SK-N-SH (cell line): ENCODE data around the gene KIAA0513. TPM values are rescaled to one million over a fixed set of nuclear protein-coding genes. Genes with fewer than 3 reads are reported as not detected.

Source experiments
- CTCF ChIA-PET: fragments of 300-600, 350-600 bp; formaldehyde crosslinking; extraction: SDS; loops from one replicate; lab custom pipeline; 2021; lab: Yijun Ruan, JAX
- POLR2A ChIA-PET: fragments of 350-600 bp; sonication (Branson Sonifier 250); formaldehyde crosslinking; extraction: SDS; loops from one replicate; lab custom pipeline; 2020; ENCODE audit warnings: antibody characterized with exemption, inconsistent platforms; lab: Yijun Ruan, JAX
- DNase-seq: peaks from one replicate; pipeline ENCODE4 v3.0.0; 2012
- H2AFZ ChIP-seq: fragments of 200-600 bp; sonication (generic); 2 replicates; pipeline ENCODE4 v1.8.1; 2016; ENCODE audit warnings: antibody characterized with exemption, mild to moderate bottlenecking, low read depth
- H3F3A ChIP-seq: fragments of 200-600 bp; sonication (generic); replicated peaks from 2 replicates; pipeline ENCODE3; 2016; ENCODE audit warnings: antibody characterized with exemption, mild to moderate bottlenecking; ENCODE audit not compliant: insufficient read depth
- H3K27ac ChIP-seq, 2 experiments: fragments of 200-500 bp in 1 of 2; fragments of 200-600 bp in 1 of 2; sonication (Bioruptor generic) in 1 of 2; sonication (generic), shearing (Covaris generic) in 1 of 2; 2 replicates each; pipeline versions ENCODE4 v1.5.1 to v1.6.1; 2014 to 2016; ENCODE audit warnings: low read depth in 2 of 2, inconsistent platforms in 1 of 2, low read length in 1 of 2, mild to moderate bottlenecking in 1 of 2, mixed read lengths in 1 of 2
- H3K27me3 ChIP-seq: fragments of 200-600 bp; sonication (generic), shearing (Covaris generic); 2 replicates; pipeline ENCODE4 v1.6.1; 2016; ENCODE audit warnings: mixed run types; ENCODE audit not compliant: insufficient read depth
- H3K36me3 ChIP-seq, 2 experiments: fragments of 200-500 bp in 1 of 2; fragments of 200-600 bp in 1 of 2; sonication (Bioruptor generic) in 1 of 2; sonication (generic) in 1 of 2; replicated peaks in 1 of 2; 2 replicates each; pipeline versions ENCODE3 to v1.5.1; 2014 to 2016; ENCODE audit warnings: low read length in 1 of 2, mild to moderate bottlenecking in 1 of 2; ENCODE audit not compliant: insufficient read depth in 2 of 2, control insufficient read depth in 1 of 2
- H3K4me1 ChIP-seq, 2 experiments: fragments of 200-500 bp in 1 of 2; fragments of 200-600 bp in 1 of 2; sonication (Bioruptor generic) in 1 of 2; sonication (generic), shearing (Covaris generic) in 1 of 2; 2 replicates each; pipeline versions ENCODE4 v1.5.1 to v1.6.1; 2014 to 2016; ENCODE audit warnings: low read depth in 1 of 2, low read length in 1 of 2, mixed run types in 1 of 2; ENCODE audit not compliant: insufficient read depth in 2 of 2, control insufficient read depth in 1 of 2
- H3K4me2 ChIP-seq: fragments of 200-600 bp; sonication (generic), shearing (Covaris generic); 2 replicates; pipeline ENCODE4 v1.6.1; 2017; ENCODE audit warnings: mixed run types
- H3K4me3 ChIP-seq, 2 experiments: fragments of 200-500 bp in 1 of 2; fragments of 200-600 bp in 1 of 2; sonication (Bioruptor generic) in 1 of 2; sonication (generic), shearing (Covaris generic) in 1 of 2; 2 replicates each; pipeline versions ENCODE4 v1.5.1 to v1.8.1; 2014 to 2016; ENCODE audit warnings: low read depth in 2 of 2, inconsistent platforms in 1 of 2, low read length in 1 of 2, mild to moderate bottlenecking in 1 of 2, mixed read lengths in 1 of 2, moderate library complexity in 1 of 2
- H3K79me2 ChIP-seq: fragments of 200-600 bp; sonication (generic); 2 replicates; pipeline ENCODE4 v1.8.1; 2017; ENCODE audit warnings: mild to moderate bottlenecking; ENCODE audit not compliant: insufficient read depth
- H3K9ac ChIP-seq: fragments of 200-600 bp; sonication (generic); 2 replicates; pipeline ENCODE4 v1.6.1; 2017; ENCODE audit warnings: mixed run types
- H3K9me2 ChIP-seq: fragments of 200-600 bp; sonication (generic); 2 replicates; pipeline ENCODE4 v1.6.1; 2017; ENCODE audit warnings: mixed run types
- H3K9me3 ChIP-seq: fragments of 200-600 bp; sonication (generic); 2 replicates; pipeline ENCODE4 v1.6.1; 2017; ENCODE audit warnings: mixed run types, mild to moderate bottlenecking, moderate library complexity
- H4K20me1 ChIP-seq: fragments of 200-600 bp; sonication (generic); 2 replicates; pipeline ENCODE4 v1.6.1; 2017; ENCODE audit warnings: mild to moderate bottlenecking, mixed run types; ENCODE audit not compliant: insufficient read depth
- CHD2 ChIP-seq: fragments of 150-350 bp; IDR thresholded peaks from 2 replicates; pipeline ENCODE4 v1.6.1; 2018; ENCODE audit warnings: low read length; ENCODE audit not compliant: partially characterized antibody
- CTCF ChIP-seq: fragments of 200-600 bp; sonication (generic); IDR thresholded peaks from 2 replicates; pipeline ENCODE4 v1.6.1; 2017; ENCODE audit warnings: antibody characterized with exemption, mild to moderate bottlenecking, moderate library complexity
- ELF1 ChIP-seq: IDR thresholded peaks from 2 replicates; pipeline ENCODE4 v1.4.0; 2012
- EP300 ChIP-seq, 2 experiments: IDR thresholded peaks; 2 replicates each; pipeline versions ENCODE4 v1.4.0 to v1.6.1; 2012; ENCODE audit warnings: borderline replicate concordance in 1 of 2, low read depth in 1 of 2, low read length in 1 of 2
- EZH2phosphoT487 ChIP-seq: fragments of 200-600 bp; sonication (generic); IDR thresholded peaks from 2 replicates; pipeline ENCODE4 v1.6.1; 2017; ENCODE audit warnings: low read depth, mixed run types, mild to moderate bottlenecking, antibody characterized with exemption, moderate library complexity, borderline replicate concordance
- GATA2 ChIP-seq: sonication (generic); formaldehyde crosslinking; IDR thresholded peaks from 2 replicates; pipeline ENCODE4 v1.5.0; 2020; ENCODE audit warnings: mild to moderate bottlenecking, missing genetic modification reagents
- IRF3 ChIP-seq: fragments of 150-350 bp; IDR thresholded peaks from 2 replicates; pipeline ENCODE4 v1.6.1; 2016; ENCODE audit warnings: mild to moderate bottlenecking, low read depth, low read length
- JUND ChIP-seq: IDR thresholded peaks from 2 replicates; pipeline ENCODE4 v1.4.0; 2012
- MAX ChIP-seq: IDR thresholded peaks from 2 replicates; pipeline ENCODE4 v1.4.0; 2012; ENCODE audit warnings: low read depth
- MXI1 ChIP-seq: IDR thresholded peaks from 2 replicates; pipeline ENCODE4 v1.6.1; 2012; ENCODE audit warnings: mild to moderate bottlenecking, low read depth, low read length, improper control_type of control experiment
- NFIC ChIP-seq: IDR thresholded peaks from 2 replicates; pipeline ENCODE4 v1.4.0; 2012; ENCODE audit warnings: borderline replicate concordance
- NRF1 ChIP-seq: IDR thresholded peaks from 2 replicates; pipeline ENCODE4 v1.6.1; 2012; ENCODE audit warnings: low read depth, mild to moderate bottlenecking, low read length
- RFX5 ChIP-seq: IDR thresholded peaks from 2 replicates; pipeline ENCODE4 v1.6.1; 2012; ENCODE audit warnings: mild to moderate bottlenecking, improper control_type of control experiment, low read length
- SMC3 ChIP-seq: IDR thresholded peaks from 2 replicates; pipeline ENCODE4 v1.6.1; 2012; ENCODE audit warnings: low read depth, low read length, improper control_type of control experiment
- TCF12 ChIP-seq: IDR thresholded peaks from 2 replicates; pipeline ENCODE4 v1.4.0; 2012
- YY1 ChIP-seq: IDR thresholded peaks from 2 replicates; pipeline ENCODE4 v1.4.0; 2012; ENCODE audit warnings: low read depth, mild to moderate bottlenecking
- ZBTB33 ChIP-seq: IDR thresholded peaks from 2 replicates; pipeline ENCODE4 v1.4.0; 2012; ENCODE audit warnings: low read depth, borderline replicate concordance
- WGBS: methylation state at CpG from one replicate; pipeline ENCODE4 v1.1.6; 2017; ENCODE audit warnings: low lambda C conversion rate; 5-methylcytosine and 5-hydroxymethylcytosine counted together
- polyA plus RNA-seq, 3 experiments: library from polyadenylated mRNA; depleted of rRNA; stranded (reverse); fragments of >200 nt; gene quantifications; 2 replicates each; pipeline ENCODE4 v1.2.3, GENCODE V29; 2012

The KIAA0513 gene
- polyA plus RNA-seq, 1 of the 3 experiments (the other 2 are of a cell fraction) = 6.5 TPM

- TF ChIP-seq NFIC = no peak
- TF ChIP-seq YY1 = no peak
- no peak for TF ChIP-seq RFX5
- TF ChIP-seq CHD2 = no peak
- TF ChIP-seq ZBTB33 = no peak
These were observed 77.3 kb downstream of the KIAA0513 start (continued) for GRCh38 chr16:85104821-85105391.

- CTCF ChIA-PET = interaction anchor here (1.8 to 3.6 kb wide), 2 partner anchors 9 to 19 kb away, joined by 6 to 24 read pairs; no protein-coding TSS in a partner anchor
- H3K4me1 ChIP-seq = no peaks in the 10 kb centered on the region
- no peak overlapping the region for H3K4me3 ChIP-seq
- POLR2A ChIA-PET = no interaction called here
- no peak for TF ChIP-seq JUND
- TF ChIP-seq GATA2 (CRISPR knock-in tag) = no peak
- no peak for TF ChIP-seq CTCF
- TF ChIP-seq ELF1 = no peak
- TF ChIP-seq SMC3 = no peak
- no peak for TF ChIP-seq IRF3
- H3K27ac ChIP-seq = no peak overlapping the region
- H3F3A ChIP-seq = no peaks in the 10 kb centered on the region
- H3K36me3 ChIP-seq = no peaks in the 10 kb centered on the region
- no peak overlapping the region for H2AFZ ChIP-seq
- no peaks in the 10 kb centered on the region for H4K20me1 ChIP-seq
- H3K9me3 ChIP-seq = no peaks in the 10 kb centered on the region
- WGBS = 42% methylated on average over 5 of the region's 5 CpGs
- no peaks in the 10 kb centered on the region for H3K27me3 ChIP-seq
- H3K79me2 ChIP-seq = no peaks in the 10 kb centered on the region
- DNase-seq = no peak
- no peak overlapping the region for H3K9ac ChIP-seq
- no peaks in the 10 kb centered on the region for H3K9me2 ChIP-seq
- H3K4me2 ChIP-seq = no peak overlapping the region
These were observed 77.9 kb downstream of the KIAA0513 start for GRCh38 chr16:85105475-85105874.

GRCh38 chr16:85107083-85107482 lies 79.5 kb downstream of the KIAA0513 start:
- H3K4me3 ChIP-seq = no peak overlapping the region
- no peaks in the 10 kb centered on the region for H3K27me3 ChIP-seq
- CTCF ChIA-PET = interaction anchor here (1.0 kb wide), 1 partner anchor 146 kb away, joined by 3 read pairs; no protein-coding TSS in a partner anchor
- H3K79me2 ChIP-seq = no peaks in the 10 kb centered on the region
- H3K36me3 ChIP-seq = no peaks in the 10 kb centered on the region
- DNase-seq = no peak
- TF ChIP-seq EP300 (IDR thresholded peaks at IDR 0.05; ENCODE audit: borderline replicate concordance in 1 of 2, low read depth in 1 of 2, low read length in 1 of 2) (no peak), GATA2 (CRISPR knock-in tag) (no peak), MXI1 (no peak), MAX (no peak), NRF1 (no peak), EZH2phosphoT487 (no peak), TCF12 (no peak), ELF1 (no peak)
- H3K9me3 ChIP-seq = no peaks in the 10 kb centered on the region
- H3K4me1 ChIP-seq = peaks cover 0 to under 1% of the 10 kb centered on the region in 2 experiments; a peak in 1 of 4 replicates
- no peaks in the 10 kb centered on the region for H4K20me1 ChIP-seq
- no peaks in the 10 kb centered on the region for H3K9me2 ChIP-seq
- H3K4me2 ChIP-seq = no peak overlapping the region
- POLR2A ChIA-PET = no interaction called here
- H3F3A ChIP-seq = no peaks in the 10 kb centered on the region
- no peak overlapping the region for H3K9ac ChIP-seq
- WGBS = 67% methylated on average over 9 of the region's 9 CpGs
- no peak overlapping the region for H2AFZ ChIP-seq
- no peak overlapping the region for H3K27ac ChIP-seq
